RCC 7860 (cell line): ENCODE measurements around the gene NPB.

Source experiments
- DNase-seq: peaks from one replicate; pipeline ENCODE4 v3.0.0-alpha.2; 2015; ENCODE audit warnings: low spot score
- FAIRE-seq: peaks from 2 replicates; lab custom pipeline; 2012; peaks lifted over from hg19 to GRCh38; lab: Jason Lieb, UNC

The NPB gene

DNA sequence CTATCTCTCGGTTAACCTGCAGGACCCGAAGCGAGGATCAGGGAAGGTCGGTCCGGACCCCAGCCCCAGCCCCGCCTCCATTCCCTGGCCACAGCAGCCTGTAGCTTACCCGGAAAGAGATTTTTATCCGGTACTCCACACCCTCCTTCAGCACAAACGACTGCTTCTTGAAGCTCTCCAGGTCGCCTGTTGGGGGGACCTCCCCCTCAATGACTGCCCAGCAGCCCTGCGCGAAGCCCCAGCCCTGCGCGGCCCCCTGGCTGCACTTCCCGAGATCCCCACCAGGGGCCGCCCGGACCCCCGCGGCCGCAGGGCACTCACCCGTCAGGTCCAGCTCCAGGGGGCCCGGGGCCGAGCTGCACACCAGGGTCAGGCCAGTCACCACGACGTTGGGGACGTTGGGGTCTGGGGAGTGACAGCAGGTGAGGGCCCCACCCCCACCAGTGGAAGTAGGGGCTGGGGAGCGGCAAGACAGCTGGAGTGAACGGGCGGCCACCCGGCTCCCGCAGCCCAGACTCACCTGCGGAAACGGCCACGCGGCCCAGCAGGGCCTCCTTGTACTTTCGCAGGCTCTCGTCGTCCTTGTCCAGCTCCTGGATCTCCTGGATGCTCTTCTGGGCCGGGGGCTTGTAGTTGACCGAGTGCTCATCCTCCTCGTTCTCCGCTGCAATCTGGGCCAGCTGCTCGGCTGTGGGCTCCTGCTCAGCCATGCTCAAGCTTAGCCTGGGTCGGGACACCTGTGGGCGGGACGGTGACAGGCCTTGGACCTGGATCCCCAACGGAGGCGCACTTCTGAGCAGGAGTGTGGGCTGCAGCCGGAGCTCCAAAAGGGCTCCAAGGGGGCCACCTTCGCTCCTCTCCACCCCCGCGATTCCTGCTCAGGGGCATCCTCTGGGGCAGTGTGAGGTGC, 32.6 kb upstream of the NPB start:
- no peak for FAIRE-seq

DNA sequence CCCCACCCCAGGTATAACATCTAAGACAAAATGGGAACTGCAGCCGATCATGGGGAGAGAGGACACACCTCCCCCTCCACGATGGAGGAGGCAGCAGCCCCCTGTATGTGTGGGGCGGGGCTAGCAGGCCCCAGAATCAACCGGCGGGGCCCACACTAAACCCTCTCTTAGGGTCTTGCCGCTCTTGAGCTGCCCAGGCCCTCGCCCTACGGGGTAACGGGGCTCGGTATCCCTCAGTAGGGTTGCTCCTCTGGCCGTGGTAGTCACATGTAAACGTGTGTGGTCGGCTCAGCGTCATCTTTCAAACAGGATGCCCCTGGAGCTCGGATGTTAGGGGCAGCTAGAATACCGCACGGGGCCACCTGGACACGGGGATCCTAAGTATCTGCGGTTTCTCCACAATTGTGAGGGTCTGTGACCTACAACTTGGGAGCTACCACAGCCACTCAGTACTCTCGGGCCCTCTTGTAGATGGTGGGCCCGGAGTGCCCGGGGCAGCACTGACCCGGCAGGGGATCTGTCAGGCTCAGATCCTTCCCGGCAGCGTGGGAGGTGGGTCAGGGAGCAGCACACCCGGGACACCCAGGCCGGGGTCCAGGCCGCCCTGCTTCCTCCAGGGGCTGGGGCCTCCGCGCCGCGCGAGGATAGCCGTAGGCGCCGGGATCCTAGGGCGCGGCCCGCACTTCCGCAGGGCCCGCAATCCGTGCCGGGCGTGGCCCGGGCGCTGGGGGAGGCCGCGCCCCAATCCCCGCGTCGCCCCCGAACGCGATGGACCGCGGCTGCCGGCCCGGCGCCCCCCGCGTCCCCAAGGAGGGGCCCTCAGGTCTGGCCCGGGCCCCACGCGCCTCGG, 31.7 kb upstream of the NPB start:
- FAIRE-seq (no peak), DNase-seq (peak; percentile 41)

More for the DNA sequence above, 32.6 kb upstream of the NPB start:
- DNase-seq: no peak

DNA sequence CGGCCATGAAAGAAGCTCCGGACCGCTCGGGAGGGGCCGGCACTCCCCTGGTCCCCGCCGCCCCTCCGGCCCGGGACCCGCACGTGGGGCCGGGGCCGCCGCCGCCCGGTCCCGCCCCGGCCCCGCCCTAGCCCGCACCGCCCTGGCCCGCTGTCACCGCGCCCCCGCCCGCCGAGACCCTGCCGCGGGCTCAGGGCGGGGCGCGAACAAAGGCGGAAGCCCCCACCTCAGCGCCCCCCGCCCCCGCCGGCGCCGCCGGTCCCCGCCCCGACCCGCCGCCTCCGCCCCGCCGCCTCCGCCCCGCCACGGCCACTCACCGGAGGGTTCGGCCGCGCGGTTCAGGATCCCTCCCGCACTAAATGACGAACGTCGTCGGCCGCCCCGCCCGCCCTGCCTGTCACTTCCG, 31.1 kb upstream of the NPB start, which contains the start of gene ARHGDIA:
Gene ARHGDIA, minus strand, starts transcription at position 357 of the 406 bp plus-strand sequence. CDS start 1,407 bp downstream, outside the sequence.
- FAIRE-seq: no peak

DNA sequence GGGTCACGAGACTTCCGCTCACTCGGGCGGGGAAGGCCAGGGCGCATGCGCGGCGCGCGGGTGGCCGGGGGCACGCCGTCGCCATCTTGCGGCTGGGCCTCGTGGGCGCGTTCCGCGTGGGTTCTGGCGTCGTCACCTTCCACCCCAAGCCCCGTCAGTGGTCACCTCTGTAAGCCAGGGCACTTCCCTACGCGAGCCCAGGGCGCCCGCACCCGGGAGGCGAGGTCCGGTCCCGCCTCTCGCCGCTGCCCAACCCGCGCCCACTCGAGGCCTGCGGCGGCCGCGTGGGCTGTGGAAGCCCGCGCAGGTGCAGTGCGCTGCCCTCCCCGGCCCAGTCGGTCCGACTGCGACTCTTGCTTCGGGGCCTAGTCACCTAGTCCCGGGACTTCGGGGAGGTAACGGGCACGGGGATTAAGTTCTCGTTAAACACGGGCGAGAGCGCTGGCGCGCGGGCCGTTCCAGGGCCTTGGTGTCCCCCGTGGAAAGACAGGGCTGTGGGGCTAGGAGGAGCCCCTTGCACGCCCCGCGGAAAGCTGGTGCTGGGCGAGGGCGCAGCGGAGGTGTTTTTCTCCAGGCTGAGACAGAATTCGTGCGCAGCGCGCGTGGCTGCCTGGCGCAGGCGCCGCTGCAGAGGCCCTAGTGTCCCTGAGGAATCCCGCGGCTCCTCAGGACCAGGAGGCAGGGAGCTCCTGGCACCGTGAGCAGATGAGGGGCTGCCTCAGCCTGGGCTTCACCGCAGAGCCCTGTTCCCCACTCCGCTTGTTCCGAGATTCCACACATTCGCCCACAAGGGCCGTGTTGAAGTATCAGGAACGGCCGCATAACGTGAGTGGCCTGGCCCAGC, 30.4 kb upstream of the NPB start:
- DNase-seq: peak; percentile 81
- no peak for FAIRE-seq

More for the DNA sequence above, 31.1 kb upstream of the NPB start, which contains the start of gene ARHGDIA:
- DNase-seq: no peak

DNA sequence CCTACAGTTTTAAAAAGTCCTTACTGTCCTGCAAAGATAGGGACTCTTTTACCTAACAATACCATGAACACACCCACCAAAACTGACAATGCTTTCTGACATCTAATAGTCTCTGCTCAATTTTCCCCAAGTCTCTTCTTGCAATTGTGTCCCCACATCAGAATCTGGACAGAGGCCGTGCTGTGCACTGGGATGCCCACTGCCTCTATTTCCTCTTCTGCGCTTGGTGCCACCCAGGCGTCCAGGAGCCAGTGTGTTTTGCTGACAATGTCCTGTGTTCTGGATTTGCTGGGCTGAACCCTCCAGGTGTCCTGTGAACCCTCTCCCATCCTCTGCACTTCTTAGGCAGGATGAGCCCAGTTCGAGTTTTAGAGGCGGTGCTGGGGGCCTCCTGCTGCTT, 24.5 kb upstream of the NPB start:
- DNase-seq (no peak), FAIRE-seq (no peak)

DNA sequence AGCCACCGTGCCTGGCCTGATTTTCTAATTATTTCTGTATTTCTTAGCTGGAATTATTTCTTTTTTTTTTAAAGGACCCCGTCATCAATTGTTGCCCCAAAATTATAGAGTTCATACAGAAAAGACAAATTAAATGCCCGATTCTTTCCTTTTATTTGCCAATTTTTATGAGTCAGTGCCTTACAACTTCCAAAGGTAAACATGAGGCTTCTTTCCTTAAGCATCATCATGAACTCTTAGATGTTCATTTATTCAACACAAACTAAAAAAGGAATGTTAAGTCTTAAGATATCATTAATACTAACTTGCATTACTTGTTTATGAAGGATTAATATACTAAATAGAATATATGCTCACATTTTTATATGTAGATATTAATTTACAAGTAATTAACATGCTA, 23.7 kb upstream of the NPB start:
- FAIRE-seq (no peak), DNase-seq (no peak)

DNA sequence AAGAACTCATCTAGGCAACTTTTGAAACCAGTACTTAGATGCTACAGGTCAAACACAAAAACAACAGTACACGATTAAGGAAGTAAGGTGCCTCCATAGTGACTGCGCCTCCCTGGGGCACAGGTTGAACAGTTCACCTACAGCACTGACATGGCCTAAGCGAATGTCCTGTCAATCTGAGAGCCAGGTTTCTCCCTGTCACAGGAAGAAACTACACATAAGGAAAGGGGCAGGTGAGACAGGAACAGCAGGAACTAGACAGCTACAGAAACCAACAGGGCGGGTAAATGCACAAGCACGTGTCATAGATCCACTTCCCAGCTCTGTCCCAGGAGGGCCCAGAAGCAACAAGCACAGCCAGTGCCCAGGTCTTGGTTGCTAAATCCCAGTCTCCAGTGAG, 22.9 kb upstream of the NPB start:
- FAIRE-seq (no peak), DNase-seq (no peak)

DNA sequence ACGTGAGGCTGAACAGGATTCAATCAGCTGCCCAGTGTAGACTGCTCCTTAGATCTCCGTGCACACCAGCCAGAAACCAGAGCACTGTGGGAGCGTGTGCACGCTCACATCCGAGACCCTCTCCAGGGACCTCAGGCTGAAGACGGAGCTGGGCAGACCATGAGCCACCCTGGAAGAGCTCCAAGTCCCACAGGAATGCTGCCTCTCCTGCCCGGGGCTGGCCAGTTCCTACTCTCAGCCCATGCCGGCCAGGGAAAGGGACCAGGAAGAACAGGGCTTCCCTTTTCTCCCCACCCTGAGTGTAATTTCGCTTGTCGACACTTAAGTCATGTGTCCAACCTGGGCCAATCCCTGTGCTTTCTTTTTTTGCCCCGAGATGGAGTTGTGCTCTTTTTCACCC, 17.5 kb upstream of the NPB start:
- no peak for FAIRE-seq
- DNase-seq: no peak

DNA sequence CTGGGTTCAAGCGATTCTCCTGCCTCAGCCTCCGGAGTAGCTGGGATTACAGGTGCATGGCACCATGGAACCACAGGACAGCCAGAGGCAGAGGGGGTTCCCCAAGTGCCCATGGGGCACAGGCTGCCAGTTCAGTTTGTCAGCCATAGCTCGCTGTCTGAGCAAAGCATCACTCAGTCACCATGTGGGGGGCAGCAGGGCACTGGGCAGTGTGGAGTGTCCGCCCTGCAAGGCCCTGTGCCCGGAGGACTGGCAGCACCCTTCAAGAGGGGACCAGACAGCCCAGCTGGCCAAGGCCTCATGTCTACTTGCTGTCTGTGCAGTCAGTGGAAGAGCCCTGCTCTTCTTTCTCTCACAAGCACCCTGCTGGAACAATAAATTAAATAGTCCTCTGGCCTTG, 17.1 kb upstream of the NPB start:
- FAIRE-seq (no peak), DNase-seq (no peak)

DNA sequence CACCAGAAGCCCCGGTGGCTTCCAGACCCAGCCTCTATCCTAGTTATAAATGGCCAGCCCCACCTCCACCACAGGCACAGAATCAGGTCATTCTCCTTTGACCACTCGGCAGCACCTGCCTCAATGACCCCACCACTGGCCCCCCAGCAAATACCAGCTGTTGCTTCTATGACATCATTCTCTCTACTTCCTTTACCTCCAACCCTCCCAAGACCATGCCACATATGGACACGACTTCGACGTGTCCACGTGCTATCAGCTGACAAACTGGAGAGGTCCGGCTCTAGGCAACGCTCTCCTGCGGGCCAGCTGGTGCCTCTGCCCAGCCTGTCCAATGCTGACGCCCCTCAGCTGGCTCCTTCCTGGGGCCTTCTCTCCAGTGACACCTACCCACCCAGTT, 16.6 kb upstream of the NPB start:
- no peak for FAIRE-seq
- DNase-seq: no peak

DNA sequence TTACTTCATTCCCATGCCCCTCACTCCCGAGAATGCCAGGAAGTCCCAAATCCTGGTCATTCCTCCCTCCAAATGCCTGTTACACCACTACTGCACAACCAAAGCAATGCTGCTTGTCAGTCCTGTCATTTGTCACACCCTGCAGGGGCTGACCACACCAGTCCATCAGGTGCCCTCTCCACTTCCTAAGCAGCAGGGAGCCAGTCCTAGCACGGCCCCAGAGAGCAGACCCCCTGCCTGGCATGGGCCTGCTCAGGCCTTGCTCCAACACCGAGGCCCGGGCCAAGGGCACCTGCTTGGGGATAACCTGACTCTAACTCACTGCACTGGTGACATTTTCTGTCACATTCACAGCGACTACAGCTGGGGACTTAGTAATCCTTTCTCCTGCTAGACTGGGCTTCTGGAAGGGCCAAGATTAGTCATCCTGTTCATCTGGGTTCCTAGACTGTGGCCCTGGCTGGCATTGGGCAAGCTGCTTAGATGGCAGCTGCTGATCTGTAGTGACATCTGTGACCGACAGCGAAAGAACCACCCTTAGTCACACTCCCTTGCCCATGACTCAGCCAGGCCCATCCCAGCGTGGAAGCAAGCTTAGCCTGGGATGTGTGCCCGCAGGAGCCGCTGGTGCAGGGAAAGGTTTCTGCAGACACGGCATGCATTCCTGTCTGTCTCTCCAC, 16.0 kb upstream of the NPB start:
- DNase-seq (peak; percentile 99), FAIRE-seq (peak; percentile 97)

DNA sequence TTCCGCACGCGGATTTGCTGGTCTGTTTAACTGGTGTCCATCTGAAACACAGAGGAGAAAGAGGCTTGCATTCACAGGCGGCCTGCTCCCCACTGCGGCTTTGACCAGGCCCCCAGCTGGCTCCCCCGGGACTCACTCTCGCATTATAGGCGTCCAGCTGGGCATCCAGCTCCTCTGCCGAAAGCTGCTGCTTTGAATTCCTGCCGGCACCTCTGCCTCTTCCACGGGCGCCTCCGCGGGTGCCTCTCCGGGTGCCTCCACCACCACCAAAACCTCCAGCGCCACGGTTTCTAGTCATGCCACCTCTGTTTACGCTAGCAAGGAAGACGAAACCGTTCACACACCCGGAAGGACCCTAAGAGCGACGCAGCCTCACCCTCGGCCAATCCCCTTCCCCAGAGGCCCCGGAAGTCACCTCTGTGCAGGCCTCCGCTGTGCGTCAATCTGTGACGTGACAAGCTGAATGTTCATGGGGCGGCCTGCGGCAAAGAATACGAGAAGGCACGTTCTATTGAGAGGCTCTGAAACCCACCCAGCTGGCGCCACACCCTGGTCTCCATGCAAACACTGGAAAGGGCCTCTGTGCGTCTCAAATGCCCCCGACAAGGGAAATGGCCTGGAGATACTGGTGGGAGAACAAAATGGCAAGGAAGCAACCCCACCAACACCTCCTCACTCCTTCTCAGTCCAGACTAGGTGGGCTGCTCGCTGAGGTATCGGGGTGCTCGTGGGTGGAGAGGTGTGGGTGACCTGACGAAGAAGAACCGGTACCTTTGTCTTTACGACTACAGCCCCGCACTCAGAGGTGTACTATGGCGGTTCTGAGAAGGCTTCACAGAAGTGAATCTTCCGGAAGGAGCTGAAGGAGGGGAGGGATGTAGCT, 13.7 kb upstream of the NPB start:
- FAIRE-seq (no peak), DNase-seq (no peak)

DNA sequence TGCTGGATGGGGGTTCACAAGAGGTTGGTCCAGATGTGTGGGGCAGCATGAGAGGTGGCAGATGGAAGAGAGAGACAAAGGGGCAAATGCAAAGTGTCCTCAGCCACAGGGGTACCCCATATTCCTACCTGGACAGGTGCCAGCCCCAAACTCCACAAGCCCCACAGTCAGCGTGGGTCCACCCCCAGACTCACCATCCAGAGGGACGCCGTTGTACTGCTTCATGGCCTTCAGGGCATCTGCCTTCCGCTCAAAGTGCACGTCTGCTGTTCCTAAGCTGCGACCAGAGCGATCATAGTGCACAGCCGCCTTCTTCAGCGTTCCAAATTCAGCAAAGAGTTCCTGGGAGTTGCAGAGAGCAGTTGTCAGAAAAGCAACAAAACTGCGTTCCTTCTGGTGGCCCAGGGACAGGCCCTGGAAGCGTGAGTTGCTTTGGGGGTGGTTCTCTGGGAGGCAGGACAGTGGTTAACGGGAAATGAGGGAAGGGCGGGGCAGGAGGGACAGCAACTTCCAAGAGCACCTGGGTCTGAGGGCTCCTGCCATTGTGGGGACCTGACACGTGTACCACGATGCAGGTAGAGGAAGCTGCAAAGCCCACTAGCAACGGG, 12.9 kb upstream of the NPB start:
- FAIRE-seq: no peak

DNA sequence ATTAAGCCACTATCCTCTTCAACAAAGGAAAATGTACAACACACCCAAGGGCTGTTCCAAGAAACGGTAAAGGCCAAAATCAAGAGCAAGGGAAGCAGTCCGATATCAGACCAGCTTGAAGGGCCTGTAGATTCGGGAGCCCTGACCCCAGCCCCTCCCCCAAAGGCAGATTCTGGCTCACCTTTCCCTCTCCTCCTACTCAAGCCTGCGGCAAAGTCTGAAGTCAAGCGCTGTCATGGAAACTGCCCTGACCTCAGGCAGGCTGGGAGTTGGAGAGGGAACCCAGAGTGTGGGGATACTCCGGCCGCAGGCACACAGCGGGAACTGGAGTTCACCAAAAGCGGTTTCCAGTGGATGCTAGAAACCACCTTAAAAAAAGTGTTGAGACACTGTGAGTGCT, 12.4 kb upstream of the NPB start:
- DNase-seq (no peak), FAIRE-seq (no peak)

More for the DNA sequence above, 12.9 kb upstream of the NPB start:
- no peak for DNase-seq

DNA sequence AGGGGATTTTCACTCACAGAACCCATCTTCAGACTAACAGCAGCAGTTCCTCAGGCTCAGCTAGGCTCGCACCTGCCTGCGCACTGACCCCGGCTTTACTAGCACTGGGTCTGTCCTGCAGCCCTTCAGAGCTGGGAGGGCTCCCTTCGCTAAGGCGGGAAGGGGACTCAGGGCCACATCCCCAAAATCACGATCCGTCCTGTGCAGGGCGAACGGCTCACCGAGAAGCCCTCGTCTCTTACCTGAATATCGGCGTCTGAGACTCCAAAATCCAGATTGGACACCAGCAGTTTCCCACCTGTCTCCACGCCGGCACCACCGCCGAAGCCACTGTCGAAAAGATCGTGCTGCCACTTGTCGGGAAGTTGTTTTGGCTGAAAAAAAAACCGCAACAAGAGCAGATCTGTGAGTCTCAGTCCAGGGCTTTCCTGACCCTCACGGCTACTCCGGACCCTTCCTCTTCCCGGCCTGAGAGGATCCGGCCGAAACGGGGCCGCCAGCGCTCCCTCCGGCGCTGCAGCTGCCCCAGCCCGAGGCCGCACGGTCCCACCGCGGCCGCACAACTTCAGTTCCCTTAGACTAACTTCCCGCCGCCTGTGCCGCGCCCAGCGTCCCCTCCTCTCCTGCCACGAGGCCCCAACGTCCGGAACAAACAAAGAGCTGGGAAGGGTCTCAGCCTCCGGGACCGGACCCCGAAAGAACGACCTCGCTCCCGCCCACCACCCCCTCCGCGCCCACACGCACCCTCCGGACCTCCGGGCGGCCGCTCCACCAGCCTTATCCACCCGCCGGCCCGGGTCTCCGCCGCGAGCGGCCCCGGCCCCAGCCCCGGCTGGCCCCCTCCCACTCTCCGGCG, 11.4 kb upstream of the NPB start:
- FAIRE-seq (no peak), DNase-seq (peak; percentile 6)

DNA sequence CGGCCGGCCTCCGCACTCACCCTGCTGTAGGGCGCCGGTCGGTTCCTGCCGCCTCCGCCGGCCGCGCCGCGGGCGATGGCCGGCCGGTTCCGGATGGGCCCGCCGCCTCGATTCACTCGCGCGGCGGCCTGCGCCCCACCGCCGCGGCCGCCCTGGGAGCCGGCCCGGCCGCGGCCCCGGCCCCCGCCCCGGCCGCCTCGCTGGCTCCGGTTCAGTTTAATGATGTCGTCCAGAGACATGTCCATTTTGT, 10.8 kb upstream of the NPB start:
- no peak for FAIRE-seq
- no peak for DNase-seq

DNA sequence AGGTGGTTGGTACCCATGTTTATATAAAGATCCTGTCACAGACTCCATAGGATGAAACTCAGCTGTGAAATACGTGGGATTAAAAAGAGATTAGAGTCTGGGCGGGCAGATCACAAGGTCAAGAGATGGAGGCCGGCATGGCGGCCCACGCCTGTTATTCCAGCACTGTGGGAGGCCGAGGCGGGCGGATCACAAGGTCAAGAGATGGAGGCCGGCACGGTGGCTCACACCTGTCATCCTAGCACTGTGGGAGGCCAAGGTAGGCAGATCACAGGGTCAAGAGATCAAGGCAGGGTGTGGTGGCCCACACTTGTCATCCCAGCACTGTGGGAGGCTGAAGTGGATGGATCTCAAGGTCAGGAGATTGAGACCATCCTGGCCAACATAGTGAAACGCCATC, 6.6 kb upstream of the NPB start:
- no peak for FAIRE-seq
- no peak for DNase-seq
